HG03378 (cell line): ENCODE data around the gene SIVA1.
"Not testable (repeated sequence)": the region's sequence is repeated elsewhere in the genome, so short reads cannot be mapped to it uniquely, and the experiment has no call there.

Source experiments
- ATAC-seq: cut with Tn5 transposase; IDR thresholded peaks from one replicate; pipeline ENCODE4 v1.9.1; 2021; ENCODE audit warnings: mild to moderate bottlenecking, moderate library complexity; ENCODE audit not compliant: unreplicated experiment

The SIVA1 gene

GRCh38 chr14:104719343-104719742, 33.6 kb upstream of the SIVA1 start:
- ATAC-seq, result no peak

- ATAC-seq, result no peak
These were observed 31.2 kb upstream of the SIVA1 start for GRCh38 chr14:104721505-104722431.

GRCh38 chr14:104722938-104723650, 29.9 kb upstream of the SIVA1 start:
- no peak for ATAC-seq

DNA sequence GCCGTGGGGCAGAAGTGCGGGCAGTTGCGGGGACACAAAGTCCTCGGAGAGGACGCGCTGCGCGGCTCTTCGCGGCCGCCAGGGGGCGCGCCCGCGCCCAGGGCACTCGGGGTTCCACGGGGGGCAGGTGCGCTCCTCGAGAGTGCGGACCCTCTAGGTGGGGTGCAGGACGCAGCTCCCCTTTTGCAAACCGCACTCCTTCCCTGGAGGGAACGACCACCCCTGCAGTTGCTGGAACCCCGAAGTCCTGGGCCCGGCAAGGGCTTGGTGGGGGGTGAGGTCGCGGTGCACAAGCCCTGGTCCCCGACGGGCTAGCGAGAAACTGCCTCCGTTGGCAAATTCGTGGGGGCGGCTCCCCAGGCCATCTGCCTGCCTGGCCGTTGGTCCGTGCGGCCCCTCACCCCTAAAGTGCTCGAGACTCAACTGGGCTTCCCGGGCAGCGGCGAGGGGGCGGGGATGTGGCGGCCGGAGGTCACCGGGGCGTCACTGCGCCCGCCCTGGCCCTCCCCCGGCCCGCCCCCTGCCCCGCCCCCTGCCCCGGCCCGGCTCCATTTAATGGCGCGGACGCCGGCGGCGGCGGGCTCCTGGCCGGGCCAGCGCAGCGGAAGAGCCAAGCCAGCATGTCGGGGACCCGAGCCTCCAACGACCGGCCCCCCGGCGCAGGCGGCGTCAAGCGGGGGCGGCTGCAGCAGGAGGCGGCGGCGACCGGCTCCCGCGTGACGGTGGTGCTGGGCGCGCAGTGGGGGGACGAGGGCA, 29.1 kb upstream of the SIVA1 start, which contains the start of gene ADSS1:
TSS of gene ADSS1 (plus strand) at position 579 of the 756 bp plus-strand sequence. CDS start at position 621, 42 bp downstream.
- no peak for ATAC-seq

DNA sequence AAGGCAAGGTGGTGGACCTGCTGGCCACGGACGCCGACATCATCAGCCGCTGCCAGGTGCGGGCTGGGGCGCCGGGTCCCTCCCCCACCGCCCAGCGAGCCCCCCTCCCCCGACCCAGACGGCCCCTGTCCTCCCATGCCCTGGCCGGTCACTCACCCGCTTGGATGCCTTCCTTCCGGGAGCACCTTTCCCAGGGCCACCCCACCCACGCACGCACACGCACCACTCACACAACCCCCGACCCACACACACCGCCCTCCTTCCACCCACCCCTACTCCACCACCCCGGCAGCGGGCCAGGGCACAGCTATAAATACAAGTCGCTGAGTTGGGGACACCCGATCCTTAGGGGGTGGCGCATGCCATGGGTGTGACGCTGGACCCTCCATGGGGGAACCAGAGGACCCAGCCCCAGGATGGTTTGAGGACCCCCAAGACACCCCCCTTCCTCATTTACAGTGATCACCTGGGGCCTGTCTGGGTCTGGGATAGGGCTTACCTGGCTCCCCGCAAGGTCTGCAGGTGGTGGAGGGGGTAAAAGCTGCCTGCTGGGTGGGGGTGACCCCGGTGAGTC, 28.5 kb upstream of the SIVA1 start:
- ATAC-seq, result no peak

DNA sequence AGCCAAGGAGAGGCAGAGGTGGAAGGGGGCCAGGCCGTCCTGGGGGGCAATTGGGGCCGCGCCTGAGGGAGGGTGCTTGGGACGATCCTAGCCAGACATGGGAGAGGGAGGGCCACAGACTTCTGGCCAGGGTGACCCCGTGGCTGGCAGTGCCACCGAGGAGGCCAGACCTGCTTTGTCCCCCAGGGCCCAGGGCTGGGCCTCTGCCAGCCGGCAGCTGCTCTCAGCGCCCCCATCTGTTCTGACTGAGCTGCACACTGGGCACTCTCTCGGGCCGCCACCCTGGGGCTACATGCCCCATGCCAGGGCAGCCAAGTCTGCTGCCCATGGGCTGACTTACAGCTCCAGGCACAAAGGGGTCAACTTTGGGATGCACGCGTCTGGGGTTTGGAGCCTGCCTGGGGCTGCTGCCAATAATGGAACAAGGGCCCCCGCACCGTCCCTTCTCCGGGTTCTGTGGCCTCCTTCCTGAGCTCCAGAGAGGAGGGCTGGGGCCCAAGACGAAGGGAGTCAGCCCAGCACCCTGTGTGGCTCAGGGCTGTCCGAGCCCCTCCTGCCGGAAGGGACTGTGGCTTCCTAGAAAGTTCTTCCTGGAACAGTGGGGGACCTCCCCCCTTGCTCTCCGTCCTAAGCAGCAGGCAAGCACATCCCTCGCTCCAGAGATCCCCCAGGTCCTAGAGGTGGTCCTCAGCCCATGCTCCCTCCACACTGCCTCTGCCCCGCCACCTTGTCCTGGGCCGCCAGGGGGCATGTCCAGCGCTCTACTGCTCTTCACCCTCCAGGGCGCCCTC, 27.8 kb upstream of the SIVA1 start:
- ATAC-seq, result no peak

DNA sequence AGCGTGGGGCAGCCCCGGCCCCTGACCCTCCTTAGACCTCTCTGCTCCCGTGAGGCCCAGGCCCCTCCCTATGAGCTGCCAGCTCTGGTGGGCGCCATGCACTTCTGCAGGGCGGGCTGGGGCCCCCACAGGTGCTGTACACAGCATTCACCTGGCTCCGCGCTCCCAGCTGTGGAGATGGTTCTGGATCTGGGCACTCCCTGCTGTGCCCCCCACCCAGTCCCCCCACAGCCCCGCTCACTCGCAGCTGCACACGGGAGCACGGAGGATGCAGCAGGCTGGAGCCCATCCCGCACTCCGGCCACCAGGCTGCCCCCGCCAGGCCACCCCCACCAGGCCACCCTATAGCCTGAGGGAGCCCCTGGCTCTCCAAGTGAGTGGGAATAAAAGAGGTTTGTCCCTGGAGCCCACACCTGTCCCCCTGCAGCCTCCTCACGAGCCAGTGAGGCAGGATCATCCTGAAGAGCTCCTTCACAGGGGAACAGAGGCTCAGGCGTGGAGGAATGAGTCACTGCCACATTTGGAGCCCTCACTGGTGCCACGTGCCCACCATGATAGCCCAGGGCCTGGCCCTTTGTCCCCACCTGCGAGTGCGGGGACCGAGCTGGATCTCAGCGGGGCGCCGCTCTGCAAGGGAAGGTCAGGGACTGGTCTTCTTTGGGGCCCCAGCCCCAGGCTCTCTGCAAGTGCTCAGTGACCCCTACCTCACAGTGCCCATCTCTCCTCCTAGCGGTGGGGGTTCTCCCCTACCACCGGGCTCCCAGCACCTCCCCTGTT, 27.0 kb upstream of the SIVA1 start:
- ATAC-seq, result no peak

DNA sequence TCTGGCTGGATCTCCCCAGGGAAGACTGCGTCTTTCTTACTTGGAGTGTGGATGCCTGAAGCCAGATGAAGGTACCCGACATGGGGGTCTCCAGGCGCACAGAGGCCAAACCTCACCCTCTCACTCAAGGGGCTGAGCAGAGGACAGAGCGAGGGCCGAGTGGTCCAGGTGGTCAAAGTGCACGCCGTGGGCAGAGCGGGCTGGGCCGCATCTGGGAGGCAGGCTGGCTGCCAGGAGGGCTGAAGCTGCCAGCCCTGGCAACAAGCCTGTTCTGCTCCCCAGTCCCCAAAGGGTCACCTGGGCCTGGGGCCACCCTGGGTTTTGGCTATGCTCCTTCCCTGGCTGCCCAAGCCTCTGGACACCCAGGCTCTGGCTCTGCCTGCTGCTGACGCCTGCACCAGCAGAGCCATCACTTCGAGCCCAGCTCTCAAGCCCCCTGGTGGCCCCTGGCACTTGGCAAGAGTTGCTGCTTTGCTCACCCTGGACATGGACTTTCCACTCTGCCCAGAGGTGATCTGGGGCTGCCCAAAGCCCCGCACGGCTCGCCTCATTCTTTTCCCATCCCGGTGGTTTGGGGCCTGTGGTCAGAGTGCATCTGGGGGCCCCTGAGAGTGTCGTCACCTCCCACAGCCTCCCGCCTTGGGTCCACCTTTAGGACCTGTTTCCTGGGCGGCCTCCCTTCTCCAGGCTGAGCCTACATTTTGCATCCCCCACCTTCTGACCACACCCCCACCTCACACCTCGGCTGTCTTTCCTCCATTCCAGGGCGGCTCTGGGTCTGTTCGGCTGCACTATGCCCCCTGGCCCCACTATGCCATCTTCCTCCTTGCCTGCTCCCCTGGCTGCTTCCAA, 26.1 kb upstream of the SIVA1 start:
- no peak for ATAC-seq

- ATAC-seq, result no peak
These were observed 24.3 kb upstream of the SIVA1 start for GRCh38 chr14:104728631-104729030.

DNA sequence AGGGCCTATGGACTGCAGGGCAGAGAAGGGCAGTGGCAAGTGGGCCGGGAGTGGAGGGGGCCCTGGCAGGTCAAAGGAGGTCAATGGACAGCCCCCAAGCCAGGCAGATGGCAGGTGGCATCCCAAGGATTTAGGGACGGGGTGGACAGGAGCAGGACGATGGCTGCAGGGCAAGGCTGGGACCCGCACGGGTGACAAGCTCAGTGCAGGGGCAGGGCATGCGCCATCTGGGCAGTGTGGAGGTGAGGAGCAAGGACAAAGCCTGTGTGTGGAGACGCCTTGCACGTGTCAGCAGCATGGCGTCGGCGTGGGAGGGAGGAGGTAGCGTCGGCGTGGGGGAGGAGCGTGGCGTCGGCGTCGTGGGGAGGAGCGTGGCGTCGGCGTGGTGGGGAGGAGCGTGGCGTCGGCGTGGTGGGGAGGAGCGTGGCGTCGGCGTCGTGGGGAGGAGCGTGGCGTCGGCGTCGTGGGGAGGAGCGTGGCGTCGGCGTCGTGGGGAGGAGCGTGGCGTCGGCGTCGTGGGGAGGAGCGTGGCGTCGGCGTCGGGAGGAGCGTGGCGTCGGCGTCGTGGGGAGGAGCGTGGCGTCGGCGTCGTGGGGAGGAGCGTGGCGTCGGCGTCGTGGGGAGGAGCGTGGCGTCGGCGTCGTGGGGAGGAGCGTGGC, 23.6 kb upstream of the SIVA1 start:
- not testable (repeated sequence) for ATAC-seq

DNA sequence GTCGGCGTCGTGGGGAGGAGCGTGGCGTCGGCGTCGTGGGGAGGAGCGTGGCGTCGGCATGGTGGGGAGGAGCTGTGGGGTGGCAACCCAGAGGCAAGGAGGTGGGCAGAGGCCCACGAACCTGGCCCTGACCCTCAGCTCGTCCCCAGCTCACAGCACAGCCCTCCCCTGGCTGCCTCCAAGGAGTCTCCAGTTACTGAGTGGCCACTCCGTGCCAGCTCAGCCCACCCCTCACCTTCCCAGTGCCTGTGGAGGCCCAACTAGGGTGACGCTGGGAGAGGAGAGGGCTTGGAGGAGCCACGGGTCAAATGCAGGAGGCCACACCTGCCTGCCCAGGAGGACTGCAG, 23.1 kb upstream of the SIVA1 start:
- ATAC-seq, result no peak

DNA sequence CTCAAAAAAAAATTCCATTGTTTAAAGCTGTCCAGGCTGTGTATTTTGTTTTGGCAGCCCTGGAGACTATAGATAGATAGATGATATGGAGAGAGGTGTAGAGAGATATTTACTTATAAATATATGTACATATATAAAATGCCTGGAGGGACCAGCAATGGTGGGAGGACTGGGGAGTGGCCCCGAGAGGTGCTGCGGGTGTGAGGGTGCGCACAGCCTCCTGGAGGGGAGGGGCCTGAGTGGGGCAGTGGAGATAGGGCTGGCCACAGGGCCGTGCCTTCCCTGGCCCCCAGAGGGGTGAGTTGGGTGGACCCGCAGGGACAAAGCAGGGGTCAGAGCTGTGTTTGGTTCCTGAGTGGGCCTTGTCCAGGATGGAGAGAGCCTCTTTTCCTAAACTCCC, 22.5 kb upstream of the SIVA1 start:
- no peak for ATAC-seq

- no peak for ATAC-seq
These were observed 21.3 kb upstream of the SIVA1 start for GRCh38 chr14:104731320-104732294.

GRCh38 chr14:104732355-104732804, 20.6 kb upstream of the SIVA1 start:
- ATAC-seq, result no peak

DNA sequence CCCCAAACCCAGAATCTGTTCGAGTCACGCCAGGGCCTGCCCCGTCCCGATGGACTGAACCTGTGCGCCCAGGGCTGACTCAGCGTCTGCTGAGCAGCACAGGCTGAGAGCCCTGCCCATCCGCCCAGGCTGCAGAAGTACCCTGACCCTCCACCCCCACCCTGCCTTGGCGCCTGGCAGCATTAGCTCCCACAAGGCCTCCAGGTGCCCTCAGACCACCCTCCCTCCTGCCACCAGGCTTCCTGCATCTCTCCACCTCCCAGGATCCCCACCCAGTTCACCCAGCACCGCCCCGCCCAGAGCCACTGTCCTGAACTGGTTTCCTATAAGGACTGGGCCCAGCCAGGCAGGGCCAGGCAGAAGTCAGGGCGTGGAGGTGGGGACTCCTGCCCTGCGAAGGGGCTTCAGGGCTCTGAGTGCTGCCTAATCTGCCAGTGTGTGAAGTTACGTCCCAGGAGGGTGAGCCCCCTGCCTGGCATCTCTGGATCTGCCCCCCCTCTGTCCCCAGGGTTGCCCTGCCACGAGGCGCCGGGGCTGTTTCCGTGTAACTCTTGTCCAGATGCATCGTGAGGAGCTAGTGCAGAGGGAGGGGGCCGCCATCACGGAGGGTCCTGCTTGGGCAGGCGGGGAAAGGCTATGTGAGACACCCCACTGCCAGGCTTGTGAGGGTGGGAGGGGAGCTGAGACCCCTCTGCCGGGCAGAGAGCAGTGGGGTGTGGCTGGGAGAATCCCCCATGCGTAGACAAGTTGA, 19.8 kb upstream of the SIVA1 start:
- ATAC-seq, result no peak

DNA sequence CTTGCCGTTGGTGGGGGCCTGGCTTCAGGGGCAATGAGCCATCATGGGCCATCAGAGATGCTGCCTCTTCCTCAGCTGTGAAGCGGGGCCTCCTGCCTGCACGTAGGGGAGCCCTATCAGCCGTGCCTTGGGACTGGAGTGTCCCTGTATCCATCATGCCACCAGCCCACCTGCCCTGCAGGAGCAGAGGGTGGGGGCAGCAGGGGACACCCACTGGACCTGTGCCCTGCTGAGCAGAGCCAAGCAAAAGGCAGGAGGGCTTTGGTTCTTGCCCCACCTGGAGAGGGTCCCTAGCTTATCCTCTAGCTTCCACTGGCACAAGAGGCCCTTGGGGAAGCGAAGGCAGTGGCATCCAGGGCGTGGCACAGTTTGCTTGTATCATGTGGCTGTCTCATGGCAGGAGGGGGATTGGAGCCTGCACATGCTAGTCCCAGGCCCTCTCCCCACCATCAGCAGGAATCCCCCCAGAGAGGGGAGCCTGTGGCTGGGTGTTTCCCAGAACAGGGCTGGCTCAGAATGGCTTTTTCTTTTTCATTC, 18.8 kb upstream of the SIVA1 start:
- no peak for ATAC-seq
